Measurements from ENCODE around the gene ARL5A.

GRCh38 chr2:151805961-151806360, 22.3 kb downstream of the ARL5A start:
- TF ChIP-seq, protein P1, sequence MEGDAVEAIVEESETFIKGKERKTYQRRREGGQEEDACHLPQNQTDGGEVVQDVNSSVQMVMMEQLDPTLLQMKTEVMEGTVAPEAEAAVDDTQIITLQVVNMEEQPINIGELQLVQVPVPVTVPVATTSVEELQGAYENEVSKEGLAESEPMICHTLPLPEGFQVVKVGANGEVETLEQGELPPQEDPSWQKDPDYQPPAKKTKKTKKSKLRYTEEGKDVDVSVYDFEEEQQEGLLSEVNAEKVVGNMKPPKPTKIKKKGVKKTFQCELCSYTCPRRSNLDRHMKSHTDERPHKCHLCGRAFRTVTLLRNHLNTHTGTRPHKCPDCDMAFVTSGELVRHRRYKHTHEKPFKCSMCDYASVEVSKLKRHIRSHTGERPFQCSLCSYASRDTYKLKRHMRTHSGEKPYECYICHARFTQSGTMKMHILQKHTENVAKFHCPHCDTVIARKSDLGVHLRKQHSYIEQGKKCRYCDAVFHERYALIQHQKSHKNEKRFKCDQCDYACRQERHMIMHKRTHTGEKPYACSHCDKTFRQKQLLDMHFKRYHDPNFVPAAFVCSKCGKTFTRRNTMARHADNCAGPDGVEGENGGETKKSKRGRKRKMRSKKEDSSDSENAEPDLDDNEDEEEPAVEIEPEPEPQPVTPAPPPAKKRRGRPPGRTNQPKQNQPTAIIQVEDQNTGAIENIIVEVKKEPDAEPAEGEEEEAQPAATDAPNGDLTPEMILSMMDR (IDR thresholded peaks at IDR 0.05; ENCODE audit: low read length) = no peak
- no peak for TF ChIP-seq EZH2phosphoT487 (IDR thresholded peaks at IDR 0.05; ENCODE audit: low read length)
- no peak for TF ChIP-seq EZH2 (optimal IDR thresholded peaks at IDR 0.05; ENCODE audit: low read depth, low read length)
